Heart left ventricle (tissue), 13 donors: ENCODE measurements around the gene HYLS1.

Experiments used
- POLR2A ChIP-seq, 2 donors: fragments of 450-650 bp; IDR thresholded peaks; one replicate each; pipeline ENCODE4 v1.6.1; 2017; ENCODE audit warnings: antibody characterized with exemption in 2 of 2, mild to moderate bottlenecking in 2 of 2, moderate library complexity in 2 of 2
- TF ChIP-seq, protein P1 (sequence below), 12 donors: fragments of 200-600 bp; sonication (generic) in 4 of 12; IDR thresholded peaks; one replicate each; pipeline versions ENCODE4 v1.5.0 to v1.8.0; 2018 to 2022; ENCODE audit warnings: antibody characterized with exemption in 12 of 12, mild to moderate bottlenecking in 5 of 12
- donor health status: ischemic (EF 13 %, LVEDD 7.1; RV severe dilation, severe dysfunction).
- donor health status: DM: no; HTN: yes; CAD: no.
- donor health status: DM: no; HTN: no; CAD: no.
- donor health status: ischemic (EF 25% LVEDD 6.9; RV normal size, moderate dysfunction).
- donor health status: ischemic (EF 25% LVEDD 5.7; RV mildly dilated, moderate dysfunction).
- donor health status: ischemic (EF 35%, LVEDD 5.7; RV mildly dilated, moderate dysfunction).
- donor health status: nonischemic (EF 11% LVEDD 7.7; RV severe dilation, severe dysfunction).
- donor health status: DM: yes; HTN: yes; CAD: no.
- donor health status: PGD.
- donor health status: ischemic (EF 29% LVEDD 5.4; RV normal size, mild dysfunction).
- donor health status: nonischemic (EF 23%, LVEDD 6.1; RV moderate dilation, normal function).

DNA sequence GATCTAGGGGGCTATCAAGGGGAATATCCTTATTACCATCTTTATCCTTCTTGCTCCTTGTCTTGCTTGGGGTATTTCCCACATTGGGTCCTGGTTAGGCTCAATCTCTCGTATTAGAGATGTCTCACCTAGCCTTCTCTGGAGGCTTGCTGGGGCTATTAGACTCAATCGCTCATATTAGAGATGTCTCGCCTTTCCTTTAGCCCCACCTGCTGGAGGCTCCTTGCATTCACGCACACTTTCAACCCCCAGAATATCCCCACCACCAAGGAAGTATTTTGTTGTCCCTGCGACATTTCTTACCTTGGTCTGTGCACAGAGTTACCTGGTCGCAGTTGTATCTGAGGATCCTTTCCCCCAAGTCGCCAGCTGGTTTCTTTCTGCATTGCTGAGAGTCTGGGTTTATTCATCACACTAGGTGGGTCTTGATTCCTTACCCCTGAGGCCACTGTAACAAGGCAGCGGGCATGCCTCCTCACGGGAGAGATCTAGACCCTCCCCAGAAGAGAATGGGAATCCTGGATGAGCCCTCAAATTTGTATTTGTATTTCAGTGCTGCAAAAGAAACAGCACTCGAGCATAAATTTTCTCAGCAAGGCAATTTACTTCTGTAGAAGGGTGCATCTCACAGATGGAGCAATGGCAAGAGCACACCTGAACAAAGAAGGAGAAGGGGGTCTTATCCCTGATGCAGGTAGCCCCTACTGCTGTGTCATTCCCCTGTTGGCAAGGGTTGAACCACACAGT lies 15.9 kb upstream of the HYLS1 start:
- TF ChIP-seq, protein P1, sequence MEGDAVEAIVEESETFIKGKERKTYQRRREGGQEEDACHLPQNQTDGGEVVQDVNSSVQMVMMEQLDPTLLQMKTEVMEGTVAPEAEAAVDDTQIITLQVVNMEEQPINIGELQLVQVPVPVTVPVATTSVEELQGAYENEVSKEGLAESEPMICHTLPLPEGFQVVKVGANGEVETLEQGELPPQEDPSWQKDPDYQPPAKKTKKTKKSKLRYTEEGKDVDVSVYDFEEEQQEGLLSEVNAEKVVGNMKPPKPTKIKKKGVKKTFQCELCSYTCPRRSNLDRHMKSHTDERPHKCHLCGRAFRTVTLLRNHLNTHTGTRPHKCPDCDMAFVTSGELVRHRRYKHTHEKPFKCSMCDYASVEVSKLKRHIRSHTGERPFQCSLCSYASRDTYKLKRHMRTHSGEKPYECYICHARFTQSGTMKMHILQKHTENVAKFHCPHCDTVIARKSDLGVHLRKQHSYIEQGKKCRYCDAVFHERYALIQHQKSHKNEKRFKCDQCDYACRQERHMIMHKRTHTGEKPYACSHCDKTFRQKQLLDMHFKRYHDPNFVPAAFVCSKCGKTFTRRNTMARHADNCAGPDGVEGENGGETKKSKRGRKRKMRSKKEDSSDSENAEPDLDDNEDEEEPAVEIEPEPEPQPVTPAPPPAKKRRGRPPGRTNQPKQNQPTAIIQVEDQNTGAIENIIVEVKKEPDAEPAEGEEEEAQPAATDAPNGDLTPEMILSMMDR (IDR thresholded peaks at IDR 0.05) = peak in 10 of 12 donors; percentile 7 to 48 (median 30)
- TF ChIP-seq POLR2A (IDR thresholded peaks at IDR 0.05) = no peak
